GM04504 (cell line): ENCODE results near the gene ADM2.

Source experiments
- DNase-seq: peaks from one replicate; pipeline ENCODE4 v3.0.0-alpha.2; 2012; ENCODE audit warnings: low read depth

The ADM2 gene

DNA sequence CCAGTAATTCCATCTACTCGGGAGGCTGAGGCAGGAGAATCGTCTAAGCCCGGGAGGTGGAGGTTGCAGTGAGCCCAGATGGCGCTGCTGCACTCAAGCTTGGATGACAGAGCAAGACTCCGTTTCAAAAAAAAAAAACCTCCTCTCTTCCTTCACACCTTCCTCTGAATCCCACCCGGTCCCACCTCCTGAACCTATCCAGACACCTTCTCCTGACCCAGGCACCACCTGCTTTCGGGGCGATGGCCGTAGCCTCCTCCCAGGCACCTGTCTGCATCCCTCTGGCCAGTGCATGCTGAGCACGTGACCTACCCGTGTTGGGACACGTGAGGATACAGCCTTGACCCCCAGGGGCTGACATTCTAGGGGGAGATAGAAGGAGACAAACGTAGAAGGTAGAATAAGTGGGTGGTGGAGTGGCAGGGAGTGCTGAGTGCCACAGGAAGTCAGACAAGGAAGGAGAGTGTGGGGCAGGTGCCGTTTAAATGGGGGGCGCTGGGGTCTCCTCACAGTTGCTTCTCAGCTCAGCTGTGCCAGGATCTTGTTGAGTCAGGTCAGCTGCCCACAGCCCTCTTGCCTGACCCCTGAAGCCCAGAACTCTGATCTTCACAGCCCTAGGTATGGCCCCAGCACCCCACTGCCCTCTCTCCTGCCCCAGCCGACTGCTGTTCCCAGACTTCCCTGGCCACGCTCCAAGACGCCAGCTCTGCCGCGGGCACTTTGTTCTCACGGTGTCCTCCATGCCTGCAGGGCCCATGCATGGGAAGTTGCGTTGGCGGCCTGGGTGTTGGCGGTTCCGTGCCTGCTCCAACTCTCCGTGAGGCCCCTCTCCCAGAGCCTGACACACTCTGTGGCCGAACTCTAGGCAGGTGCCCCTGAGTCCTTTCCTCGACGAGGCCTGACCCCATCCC lies 4.1 kb downstream of the ADM2 start:
- DNase-seq = no peak

GRCh38 chr22:50486561-50487289 lies 5.4 kb downstream of the ADM2 start, which contains the start of gene MIOX:
Gene MIOX (plus strand): TSS chr22:50486859. CDS start chr22:50486898, 39 bp downstream.
- no peak for DNase-seq

GRCh38 chr22:50487290-50488005 lies 6.1 kb downstream of the ADM2 start:
- DNase-seq = no peak

- DNase-seq = no peak
These were observed 6.8 kb downstream of the ADM2 start for GRCh38 chr22:50488006-50488677.

- DNase-seq = no peak
These were observed 7.5 kb downstream of the ADM2 start for GRCh38 chr22:50488886-50489285.

GRCh38 chr22:50489363-50490243 lies 8.3 kb downstream of the ADM2 start:
- no peak for DNase-seq

DNA sequence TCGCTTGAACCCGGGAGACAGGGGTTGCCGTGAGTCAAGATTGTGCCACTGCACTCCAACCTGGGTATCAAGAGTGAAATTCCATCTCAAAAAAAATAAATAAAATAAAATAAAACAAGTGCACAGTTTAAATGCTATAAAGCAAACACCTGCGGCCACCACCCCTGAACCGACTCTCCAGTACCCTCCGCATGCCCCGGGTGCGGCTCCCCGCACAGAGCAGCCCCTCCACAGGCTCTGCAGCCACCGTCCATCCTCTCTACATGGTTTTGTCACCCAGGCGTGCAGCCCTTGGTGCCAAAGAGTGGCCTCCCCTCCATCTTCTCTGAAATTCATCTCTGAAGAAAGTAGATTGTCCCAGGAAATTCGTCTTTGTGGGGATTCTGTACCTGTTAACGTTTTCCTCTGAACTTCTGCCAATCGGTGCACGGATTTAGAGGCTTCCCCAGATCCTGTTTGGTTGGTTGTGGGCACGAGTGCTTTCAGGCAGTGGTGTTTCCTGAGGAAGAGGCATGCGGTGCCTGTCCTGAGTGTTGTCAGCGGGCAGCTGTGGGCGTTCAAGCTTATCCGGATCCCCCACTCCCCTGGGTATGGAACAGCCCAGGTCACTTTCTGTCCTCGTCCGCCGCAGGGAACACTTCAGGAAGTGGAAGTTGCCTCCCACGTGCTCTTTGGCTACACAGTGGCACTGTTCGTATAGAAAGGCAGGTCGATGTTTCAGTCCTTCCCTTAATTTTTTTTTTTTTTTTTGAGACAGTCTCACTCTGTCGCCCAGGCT lies 9.4 kb downstream of the ADM2 start:
- DNase-seq = no peak

DNA sequence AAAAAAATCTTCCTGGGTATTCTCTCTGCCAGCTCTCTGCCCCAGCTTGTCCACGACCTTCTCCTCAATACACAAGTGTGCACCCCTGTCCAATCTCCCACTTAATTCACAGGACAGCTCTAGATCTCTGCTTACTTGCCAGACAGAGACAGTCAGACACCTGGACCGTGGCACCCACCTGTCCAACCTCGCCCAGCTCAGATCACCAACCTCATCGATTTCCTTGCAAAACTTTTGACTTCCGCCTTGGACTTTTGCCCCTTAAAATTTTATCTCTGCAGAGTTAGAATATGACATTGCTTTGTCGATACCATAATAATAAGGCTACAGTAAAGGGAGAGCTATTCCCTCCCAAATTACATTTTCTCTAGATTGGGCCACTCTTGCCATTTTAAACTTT lies 15.8 kb downstream of the ADM2 start:
- DNase-seq = no peak

- DNase-seq = peak; percentile 32
These were observed 17.1 kb downstream of the ADM2 start for GRCh38 chr22:50498322-50498890.

- DNase-seq = no peak
These were observed 19.1 kb downstream of the ADM2 start for GRCh38 chr22:50500452-50500851.

DNA sequence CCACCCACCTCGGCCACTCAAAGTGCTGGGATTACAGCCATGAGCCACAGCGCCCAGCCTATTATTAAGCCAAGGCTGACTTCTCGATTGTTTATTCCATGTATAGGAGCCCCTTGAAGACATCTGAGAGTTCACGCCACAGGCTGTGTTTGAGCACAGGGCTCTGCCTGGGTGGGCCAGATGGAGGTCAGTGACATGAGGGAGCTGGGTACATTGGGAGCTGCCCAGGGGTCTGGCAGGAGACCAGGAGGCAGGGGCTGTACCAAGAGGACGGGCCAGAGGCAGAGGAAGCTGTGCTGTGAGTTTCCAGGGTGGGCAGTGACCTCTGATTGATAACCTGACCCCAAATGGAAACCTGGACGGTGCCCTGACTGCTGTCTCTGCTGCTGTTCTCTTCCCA lies 20.8 kb downstream of the ADM2 start:
- DNase-seq = no peak

DNA sequence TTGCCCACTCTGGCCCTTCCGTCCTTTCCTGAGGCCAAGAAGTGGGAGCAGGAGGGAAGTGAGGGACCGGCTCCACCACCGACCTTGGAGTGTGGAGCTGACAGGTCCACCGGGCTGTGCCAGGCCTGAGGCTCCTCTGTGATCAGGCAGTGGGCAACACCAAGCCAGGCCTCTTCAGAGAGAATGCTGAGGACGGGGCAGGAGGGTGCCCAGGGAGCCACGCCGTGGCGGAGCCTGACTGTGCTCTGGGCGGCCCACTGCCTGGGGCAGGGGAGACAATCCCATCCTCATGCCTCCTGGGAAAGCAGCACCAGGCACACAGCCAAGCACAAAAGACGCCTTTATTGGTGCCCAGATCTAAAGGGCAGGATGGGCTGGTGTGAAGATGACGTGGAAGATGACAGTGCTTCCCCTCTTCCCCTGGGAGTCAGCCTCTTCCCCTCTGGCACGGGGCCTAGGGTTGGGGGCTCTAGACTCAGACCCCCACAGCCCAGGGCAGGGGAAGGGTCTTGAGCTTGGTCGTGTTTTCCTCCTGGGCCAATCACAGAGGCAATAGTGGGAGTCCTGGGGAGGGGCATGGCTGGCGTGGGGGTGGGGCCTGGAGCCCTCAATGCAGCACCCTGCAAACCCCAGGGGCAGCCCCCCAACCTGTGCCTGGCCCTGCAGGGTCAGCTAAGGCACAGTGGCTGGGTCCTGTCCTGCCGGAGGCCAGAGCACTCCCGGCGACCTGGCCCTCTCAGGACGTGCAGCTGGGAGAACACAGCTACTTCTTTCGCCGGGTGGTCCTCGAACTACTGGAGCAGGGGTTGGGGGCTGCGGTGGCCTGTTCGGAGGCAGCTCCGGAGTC lies 21.5 kb downstream of the ADM2 start:
- DNase-seq = no peak

DNA sequence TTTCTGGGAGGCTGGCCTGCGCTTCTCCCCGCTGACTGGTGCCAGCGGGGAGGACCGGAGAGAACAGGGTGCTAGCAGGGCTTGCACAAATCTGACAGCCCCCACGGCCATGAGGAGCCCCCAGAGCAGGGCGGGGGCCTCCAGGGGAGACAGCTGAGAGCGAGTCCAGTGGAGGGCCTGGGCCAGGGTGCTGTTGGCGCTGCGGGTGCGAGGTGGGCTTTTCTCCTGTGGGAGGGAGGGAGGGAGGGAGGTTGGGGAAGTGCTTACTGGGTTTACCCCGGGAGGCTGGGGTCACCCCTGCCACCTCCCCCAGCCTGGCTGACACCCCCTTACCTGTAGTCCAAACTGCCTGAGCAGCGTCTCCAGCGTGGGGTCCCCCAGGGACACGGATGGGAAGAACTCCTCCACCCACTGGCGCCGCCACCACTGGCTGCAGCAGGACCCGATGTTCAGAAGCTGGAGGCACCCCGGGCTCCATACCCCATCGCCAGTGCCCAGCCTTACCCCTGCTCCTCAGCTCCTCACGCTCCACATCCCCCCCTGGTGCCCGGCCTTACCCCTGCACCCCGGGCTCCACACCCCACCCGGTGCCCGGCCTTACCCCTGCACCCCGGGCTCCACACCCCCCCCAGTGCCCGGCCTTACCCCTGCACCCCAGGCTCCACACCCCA lies 22.3 kb downstream of the ADM2 start:
- DNase-seq = no peak

- no peak for DNase-seq
These were observed 23.2 kb downstream of the ADM2 start for GRCh38 chr22:50504369-50505211.

GRCh38 chr22:50505276-50505775 lies 24.0 kb downstream of the ADM2 start:
- no peak for DNase-seq

DNA sequence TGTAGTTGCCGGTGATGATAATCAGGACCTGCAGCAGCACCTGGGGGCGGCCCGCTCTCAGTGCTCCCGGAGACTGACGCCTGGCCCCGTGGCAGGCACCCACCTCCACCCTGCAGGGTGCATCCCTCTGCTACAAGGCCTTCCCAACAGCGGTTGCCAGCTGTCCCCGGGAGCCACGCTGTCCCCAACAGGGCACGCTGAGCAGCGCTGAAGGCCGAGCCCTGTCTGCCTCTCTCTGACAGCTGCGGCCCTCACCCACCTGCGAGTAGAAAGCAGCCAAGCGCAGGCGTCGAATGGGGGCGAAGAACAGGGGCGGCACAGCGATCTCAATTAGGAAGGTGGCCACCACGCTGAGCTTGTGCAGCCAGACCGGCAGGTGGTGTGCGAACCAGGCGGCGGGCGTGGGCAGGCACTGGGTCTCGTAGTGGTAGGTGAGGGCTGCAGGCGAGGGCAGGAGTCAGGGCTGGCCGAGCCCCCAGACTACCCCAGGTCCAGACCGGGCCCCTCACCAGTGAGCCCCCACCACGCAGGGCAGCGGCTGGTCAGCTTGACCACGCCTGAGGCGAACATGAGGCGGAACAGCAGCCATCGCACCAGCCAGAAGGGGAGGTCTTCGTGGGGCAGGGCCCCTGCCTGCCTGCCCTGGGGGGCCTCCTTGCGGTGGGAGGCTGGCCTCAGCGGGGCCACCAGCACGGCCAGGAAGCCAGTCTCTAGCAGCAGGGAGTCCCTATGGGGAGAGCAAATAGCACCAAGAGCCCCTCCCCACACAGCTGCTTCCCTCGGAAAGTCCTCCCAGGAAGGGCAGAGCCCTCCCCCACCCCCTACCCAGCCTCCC lies 24.6 kb downstream of the ADM2 start:
- DNase-seq = no peak
